ENCODE data around the gene DNAI2.

The DNAI2 gene

DNA sequence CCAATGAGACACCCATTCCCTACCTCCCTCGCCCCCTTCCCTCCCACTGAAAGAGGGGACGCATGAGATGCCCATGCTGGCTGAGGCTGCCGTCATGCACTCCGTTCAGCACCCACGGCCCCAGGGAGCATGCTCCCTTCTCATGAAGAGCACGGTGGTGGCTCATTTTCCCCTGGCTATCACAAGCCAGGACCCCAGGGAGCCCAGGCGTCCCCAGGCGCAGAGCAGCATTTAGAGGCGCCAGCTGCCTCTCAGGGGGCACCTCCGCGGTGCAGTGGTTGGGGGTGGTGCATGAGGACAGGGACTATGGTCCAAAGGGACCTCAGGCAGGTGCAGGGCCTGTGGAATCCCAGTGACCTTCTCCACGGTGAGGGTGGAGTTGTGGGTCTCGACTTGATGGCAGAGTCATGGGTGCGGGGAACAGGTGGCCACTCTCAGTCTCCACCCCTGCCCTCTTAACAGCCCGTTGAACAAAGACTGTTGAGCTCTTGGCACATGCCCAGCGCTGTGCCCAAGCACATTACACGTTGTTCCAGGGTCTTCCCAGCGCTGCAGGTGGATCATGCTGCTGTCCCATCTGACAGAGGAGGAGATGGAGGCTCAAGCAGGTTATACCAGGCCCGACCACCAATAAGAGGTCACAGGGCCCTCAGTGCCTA is 65.6 kb downstream of the DNAI2 start:
- DNase-seq (ENCODE audit: low read depth, low spot score) = no peak

GRCh38 chr17:74340470-74341023 is 66.5 kb downstream of the DNAI2 start:
- no peak for DNase-seq (ENCODE audit: low read depth, low spot score)

DNA sequence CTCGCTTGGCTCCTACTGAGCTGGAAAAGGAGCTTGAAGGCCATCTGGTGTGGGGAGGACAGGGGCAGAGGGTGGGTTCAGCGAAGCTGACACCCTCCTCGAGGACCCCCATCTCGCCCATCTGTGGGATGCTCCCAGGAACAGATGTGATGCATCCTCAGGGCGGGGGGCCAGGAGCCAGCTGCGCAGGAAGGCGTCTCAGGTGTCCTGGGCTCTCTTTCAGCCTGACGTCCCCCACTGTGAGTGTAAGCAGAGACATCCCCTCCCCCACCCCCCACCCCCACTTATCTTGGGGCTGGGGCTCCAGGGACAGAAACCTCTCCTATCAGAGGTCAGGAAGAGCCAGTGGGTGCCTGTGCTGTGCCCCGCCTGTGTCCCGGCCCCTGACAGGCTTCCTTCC is 68.2 kb downstream of the DNAI2 start:
- DNase-seq (ENCODE audit: low read depth, low spot score) = no peak

- no peak for DNase-seq (ENCODE audit: low read depth, low spot score)
These were observed 69.1 kb downstream of the DNAI2 start for GRCh38 chr17:74343121-74343520.

- no peak for DNase-seq (ENCODE audit: low read depth, low spot score)
These were observed 69.7 kb downstream of the DNAI2 start for GRCh38 chr17:74343526-74344284.

DNA sequence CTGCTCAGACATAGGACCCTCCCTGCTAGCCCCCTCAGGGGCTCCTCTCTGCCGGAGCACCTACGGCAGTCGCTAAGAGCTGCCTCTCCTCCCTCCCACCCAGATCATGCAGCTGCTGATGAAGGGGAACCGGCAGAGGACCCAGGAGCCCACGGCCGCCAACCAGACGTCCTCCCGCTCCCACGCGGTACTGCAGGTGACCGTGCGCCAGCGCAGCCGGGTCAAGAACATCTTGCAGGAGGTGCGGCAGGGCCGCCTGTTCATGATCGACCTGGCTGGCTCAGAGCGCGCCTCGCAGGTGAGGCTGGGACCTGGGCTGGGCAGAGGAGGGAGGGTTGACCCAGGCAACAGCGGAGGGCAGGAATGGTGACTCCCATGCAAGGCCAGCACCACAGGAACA is 70.6 kb downstream of the DNAI2 start:
- no peak for DNase-seq (ENCODE audit: low read depth, low spot score)

- DNase-seq (ENCODE audit: low read depth, low spot score) = no peak
These were observed 71.6 kb downstream of the DNAI2 start for GRCh38 chr17:74345433-74346241.

GRCh38 chr17:74347646-74348045 is 73.6 kb downstream of the DNAI2 start:
- DNase-seq (ENCODE audit: low read depth, low spot score) = no peak

DNA sequence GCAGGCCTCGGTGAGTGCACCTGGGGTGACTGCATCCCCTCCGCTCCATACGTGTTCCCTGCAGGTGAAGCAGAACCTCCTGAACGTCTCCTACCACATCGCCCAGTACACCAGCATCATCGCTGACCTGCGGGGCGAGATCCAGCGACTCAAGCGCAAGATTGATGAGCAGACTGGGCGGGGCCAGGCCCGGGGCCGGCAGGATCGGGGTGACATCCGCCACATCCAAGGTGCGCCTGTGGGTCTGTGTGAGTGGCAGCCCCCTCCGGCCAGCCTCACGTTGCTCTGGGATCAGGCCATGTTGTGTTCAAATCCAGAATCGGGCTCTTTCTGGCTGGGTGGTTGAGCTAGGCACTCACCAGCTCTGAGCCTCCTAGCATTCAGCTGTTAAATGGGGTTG is 75.1 kb downstream of the DNAI2 start:
- no peak for DNase-seq (ENCODE audit: low read depth, low spot score)

DNA sequence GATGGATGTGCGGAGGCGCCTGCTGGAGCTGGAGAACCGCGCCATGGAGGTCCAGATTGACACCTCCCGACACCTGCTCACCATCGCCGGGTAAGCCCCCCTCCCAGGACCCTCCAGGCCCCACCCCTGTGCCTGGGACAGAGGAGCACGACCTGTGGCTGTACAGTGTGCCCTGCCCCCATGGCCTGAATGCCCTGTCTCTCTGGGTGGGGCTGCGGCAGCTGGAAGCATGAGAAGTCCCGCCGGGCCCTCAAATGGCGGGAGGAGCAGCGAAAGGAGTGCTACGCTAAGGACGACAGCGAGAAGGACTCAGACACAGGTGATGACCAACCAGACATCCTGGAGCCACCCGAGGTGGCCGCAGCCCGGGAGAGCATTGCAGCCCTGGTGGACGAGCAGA is 76.5 kb downstream of the DNAI2 start:
- DNase-seq (ENCODE audit: low read depth, low spot score) = no peak

GRCh38 chr17:74351552-74352210 is 77.6 kb downstream of the DNAI2 start:
- DNase-seq (ENCODE audit: low read depth, low spot score) = no peak

DNA sequence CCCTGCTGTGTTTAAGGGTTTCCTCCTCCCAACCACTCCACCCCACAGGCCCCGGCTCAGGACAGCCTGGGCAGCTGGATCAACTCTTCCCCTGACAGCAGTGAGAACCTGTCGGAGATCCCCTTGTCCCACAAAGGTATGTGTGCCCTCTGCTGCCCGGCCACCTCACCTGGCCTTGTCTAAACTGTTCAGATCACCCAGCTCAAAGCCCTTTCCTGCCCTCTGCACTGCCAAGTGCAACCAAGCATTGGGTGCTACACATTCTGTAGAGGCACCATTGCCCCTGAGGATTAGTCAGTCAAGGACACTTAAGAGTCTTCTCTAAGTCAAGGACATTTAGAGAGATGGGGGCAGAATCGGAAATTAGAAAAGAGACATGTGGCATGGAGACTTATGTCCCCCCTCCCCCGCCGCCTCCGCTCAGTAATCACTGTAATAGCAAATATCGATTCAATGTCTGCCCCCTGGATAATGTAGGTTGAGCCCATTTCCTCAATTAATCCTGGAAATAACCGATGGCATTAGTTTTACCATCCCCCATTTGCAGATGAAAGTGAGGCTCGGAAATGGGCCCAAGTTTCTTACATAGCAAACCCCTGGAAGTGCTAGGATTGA is 79.5 kb downstream of the DNAI2 start:
- no peak for DNase-seq (ENCODE audit: low read depth, low spot score)

GRCh38 chr17:74354123-74354522 is 80.1 kb downstream of the DNAI2 start:
- DNase-seq (ENCODE audit: low read depth, low spot score) = no peak

- DNase-seq (ENCODE audit: low read depth, low spot score) = no peak
These were observed 80.5 kb downstream of the DNAI2 start for GRCh38 chr17:74354561-74354960.

DNA sequence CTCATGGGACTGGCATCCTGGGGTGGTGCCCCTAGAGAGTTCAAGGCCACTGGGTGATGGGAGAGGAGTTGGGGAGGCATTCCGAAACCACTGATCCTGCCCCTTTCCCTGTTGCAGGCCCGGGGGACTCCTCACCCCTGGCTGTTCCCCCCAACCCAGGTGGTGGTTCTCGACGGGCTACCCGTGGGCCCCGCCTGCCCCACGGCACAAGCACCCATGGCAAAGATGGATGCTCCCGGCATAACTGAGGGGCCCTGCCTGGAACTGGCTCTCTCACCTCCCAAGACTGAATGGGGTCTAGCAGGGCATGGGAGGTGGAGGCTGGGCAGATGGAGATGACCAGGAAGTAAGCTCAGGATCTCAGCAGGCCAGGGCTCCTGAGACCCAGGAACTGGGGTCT is 81.0 kb downstream of the DNAI2 start:
- no peak for DNase-seq (ENCODE audit: low read depth, low spot score)

DNA sequence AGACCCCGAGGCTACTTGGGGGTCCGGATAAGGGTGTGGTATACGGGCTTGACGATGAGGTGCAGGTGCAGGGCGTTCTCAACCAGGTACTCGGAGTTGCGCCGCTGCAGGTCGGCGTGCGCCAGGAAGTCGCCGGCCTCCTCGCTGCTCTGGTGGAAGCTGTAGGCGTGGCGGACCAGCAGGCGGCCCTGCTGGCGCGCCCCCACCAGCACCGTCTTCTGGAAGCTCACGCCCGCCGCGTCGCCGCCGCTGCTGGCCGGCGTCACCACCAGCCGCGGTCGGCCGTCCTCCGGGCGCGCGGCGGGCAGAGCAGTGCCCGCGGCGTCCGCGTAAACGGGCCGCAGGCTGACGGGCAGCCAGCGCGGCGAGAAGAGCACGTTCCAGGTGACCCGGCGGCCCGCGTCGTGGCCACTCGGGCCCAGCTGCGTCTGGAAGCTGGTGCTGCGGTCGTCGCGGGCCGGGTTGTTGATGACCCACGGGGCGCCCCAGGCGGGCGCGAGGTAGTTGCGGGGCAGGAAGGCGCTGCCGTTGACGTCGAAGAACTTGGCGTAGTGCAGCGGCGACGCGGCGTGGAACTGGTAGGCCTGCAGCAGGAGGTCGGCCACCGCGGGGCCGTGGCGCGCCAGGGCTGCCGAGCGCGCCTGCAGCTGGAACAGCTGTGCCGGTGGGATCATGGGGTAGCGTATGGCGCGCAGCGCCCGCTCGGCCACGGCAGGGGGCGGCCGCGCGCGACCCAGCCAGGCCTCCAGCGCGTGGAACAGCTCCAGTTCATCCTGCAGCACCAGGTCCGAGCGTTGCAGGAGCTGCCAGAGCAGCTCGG is 82.8 kb downstream of the DNAI2 start:
- DNase-seq (ENCODE audit: low read depth, low spot score) = no peak

DNA sequence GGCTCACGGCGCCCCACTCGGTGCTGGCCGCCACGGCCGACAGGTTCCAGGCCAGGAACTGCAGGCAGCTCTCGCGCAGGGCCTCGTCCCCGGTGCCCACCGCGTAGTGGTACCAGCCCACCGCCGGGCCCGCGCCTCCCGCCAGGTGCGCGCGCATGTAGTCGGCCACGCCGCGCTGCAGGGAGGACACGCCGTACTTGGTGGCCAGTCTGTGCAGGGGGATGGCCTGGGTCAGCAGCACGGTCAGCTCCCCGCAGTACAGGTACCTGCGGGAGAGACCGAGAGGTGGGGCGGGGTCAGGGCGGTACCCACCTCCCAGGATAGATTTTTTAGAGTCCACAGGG is 83.4 kb downstream of the DNAI2 start:
- no peak for DNase-seq (ENCODE audit: low read depth, low spot score)

GRCh38 chr17:74358697-74359096 is 84.7 kb downstream of the DNAI2 start:
- no peak for DNase-seq (ENCODE audit: low read depth, low spot score)

- DNase-seq (ENCODE audit: low read depth, low spot score) = no peak
These were observed 85.9 kb downstream of the DNAI2 start for GRCh38 chr17:74359916-74360315.

- no peak for DNase-seq (ENCODE audit: low read depth, low spot score)
These were observed 86.8 kb downstream of the DNAI2 start for GRCh38 chr17:74360899-74361229.

Data from brain pericyte (primary cell).